ENCODE measurements around the gene KHDC4.

DNA sequence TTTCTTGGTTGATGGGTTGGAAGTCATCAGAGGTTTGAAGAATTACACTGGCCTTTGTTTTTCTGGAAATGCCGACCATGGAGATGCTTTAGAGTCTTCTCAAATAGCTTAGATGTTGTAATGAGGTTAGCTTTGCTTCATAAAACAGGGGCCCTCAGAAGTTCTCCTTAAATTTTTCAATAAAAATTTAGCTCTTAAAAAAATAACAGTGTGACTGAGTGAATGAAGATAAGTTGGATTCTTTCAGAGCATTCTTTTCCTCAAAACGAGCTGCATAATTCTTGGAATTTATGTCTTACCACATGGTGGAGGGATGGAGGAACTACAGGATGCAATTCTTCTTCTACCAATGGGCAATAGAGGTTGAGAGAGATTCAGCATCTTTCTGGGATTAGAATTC is 51.4 kb downstream of the KHDC4 start:
- TF ChIP-seq, protein P1, sequence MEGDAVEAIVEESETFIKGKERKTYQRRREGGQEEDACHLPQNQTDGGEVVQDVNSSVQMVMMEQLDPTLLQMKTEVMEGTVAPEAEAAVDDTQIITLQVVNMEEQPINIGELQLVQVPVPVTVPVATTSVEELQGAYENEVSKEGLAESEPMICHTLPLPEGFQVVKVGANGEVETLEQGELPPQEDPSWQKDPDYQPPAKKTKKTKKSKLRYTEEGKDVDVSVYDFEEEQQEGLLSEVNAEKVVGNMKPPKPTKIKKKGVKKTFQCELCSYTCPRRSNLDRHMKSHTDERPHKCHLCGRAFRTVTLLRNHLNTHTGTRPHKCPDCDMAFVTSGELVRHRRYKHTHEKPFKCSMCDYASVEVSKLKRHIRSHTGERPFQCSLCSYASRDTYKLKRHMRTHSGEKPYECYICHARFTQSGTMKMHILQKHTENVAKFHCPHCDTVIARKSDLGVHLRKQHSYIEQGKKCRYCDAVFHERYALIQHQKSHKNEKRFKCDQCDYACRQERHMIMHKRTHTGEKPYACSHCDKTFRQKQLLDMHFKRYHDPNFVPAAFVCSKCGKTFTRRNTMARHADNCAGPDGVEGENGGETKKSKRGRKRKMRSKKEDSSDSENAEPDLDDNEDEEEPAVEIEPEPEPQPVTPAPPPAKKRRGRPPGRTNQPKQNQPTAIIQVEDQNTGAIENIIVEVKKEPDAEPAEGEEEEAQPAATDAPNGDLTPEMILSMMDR (IDR thresholded peaks at IDR 0.05; ENCODE audit: poor library complexity, severe bottlenecking) = no peak
- TF ChIP-seq POLR2AphosphoS5 (IDR thresholded peaks at IDR 0.05) (no peak), EZH2 (IDR thresholded peaks at IDR 0.05; ENCODE audit: borderline replicate concordance, insufficient read depth, low read length, poor library complexity, severe bottlenecking) (no peak)

All from neural cell (in vitro differentiated cells).